Body of pancreas (tissue), 4 donors: ENCODE results near the gene DMD. TPM values are rescaled to one million over a fixed set of nuclear protein-coding genes. Genes with fewer than 3 reads are reported as not detected.

Experiments used
- ATAC-seq: fragments of 150-250 bp; one replicate; pipeline ENCODE4 v1.9.1; 2016
- DNase-seq, 4 donors: peaks; one replicate each; pipeline ENCODE4 v3.0.0-alpha.2; 2019
- H3K27ac ChIP-seq, 4 donors: fragments of 200-600 bp; sonication (generic); 1 replicate in 3 of 4; 2 replicates in 1 of 4; pipeline versions ENCODE4 v1.5.1 to v1.6.1; 2016 to 2019; ENCODE audit warnings: mild to moderate bottlenecking in 1 of 4, mixed read lengths in 1 of 4, moderate library complexity in 1 of 4
- H3K27me3 ChIP-seq, 2 donors: fragments of 200-600 bp; sonication (generic); one replicate each; pipeline ENCODE4 v1.6.0; 2016; ENCODE audit warnings: mild to moderate bottlenecking in 1 of 2
- H3K36me3 ChIP-seq, 2 donors: fragments of 200-600 bp; sonication (generic); replicated peaks in 1 of 2; 2 replicates each; pipeline ENCODE4 v1.5.1; 2016; ENCODE audit warnings: low read depth in 2 of 2; ENCODE audit not compliant: insufficient read depth in 1 of 2
- H3K4me1 ChIP-seq: fragments of 200-600 bp; sonication (generic); one replicate; pipeline ENCODE4 v1.6.0; 2016
- H3K4me3 ChIP-seq, 2 donors: fragments of 200-600 bp; sonication (generic); 1 replicate in 1 of 2; 2 replicates in 1 of 2; pipeline ENCODE4 v1.5.1; 2016 to 2019
- H3K9me3 ChIP-seq, 3 donors: fragments of 200-600 bp; sonication (generic); 1 replicate in 2 of 3; 2 replicates in 1 of 3; pipeline ENCODE4 v1.5.1; 2016
- POLR2A ChIP-seq, 3 donors: fragments of 450-650 bp; IDR thresholded peaks; one replicate each; pipeline ENCODE4 v1.6.1; 2016; ENCODE audit warnings: antibody characterized with exemption in 3 of 3, mild to moderate bottlenecking in 2 of 3
- WGBS, 2 donors: methylation state at CpG; one replicate each; pipeline ENCODE4 v1.1.5; 2017; 5-methylcytosine and 5-hydroxymethylcytosine counted together
- intact Hi-C: fragments of 100-400 bp; cut with DNase I; formaldehyde crosslinking; loops from one replicate; pipeline ENCODE4 v1.15.1; 2023
- total RNA-seq, 2 donors: library from RNA; depleted of rRNA; stranded (reverse); fragments of >200 nt; gene quantifications; one replicate each; pipeline ENCODE4 v1.1.0, GENCODE V29; 2016
- TF ChIP-seq, protein P1 (sequence below), 7 experiments: fragments of 450-650 bp in 4 of 7; fragments of 200-600 bp in 3 of 7; sonication (generic) in 3 of 7; IDR thresholded peaks; one replicate each; pipeline ENCODE4 v1.5.1; 2016 to 2019; ENCODE audit warnings: antibody characterized with exemption in 7 of 7

The DMD gene
- total RNA-seq, 2 donors from 2014 or later, result 28.5 to 38.6 TPM

DNA sequence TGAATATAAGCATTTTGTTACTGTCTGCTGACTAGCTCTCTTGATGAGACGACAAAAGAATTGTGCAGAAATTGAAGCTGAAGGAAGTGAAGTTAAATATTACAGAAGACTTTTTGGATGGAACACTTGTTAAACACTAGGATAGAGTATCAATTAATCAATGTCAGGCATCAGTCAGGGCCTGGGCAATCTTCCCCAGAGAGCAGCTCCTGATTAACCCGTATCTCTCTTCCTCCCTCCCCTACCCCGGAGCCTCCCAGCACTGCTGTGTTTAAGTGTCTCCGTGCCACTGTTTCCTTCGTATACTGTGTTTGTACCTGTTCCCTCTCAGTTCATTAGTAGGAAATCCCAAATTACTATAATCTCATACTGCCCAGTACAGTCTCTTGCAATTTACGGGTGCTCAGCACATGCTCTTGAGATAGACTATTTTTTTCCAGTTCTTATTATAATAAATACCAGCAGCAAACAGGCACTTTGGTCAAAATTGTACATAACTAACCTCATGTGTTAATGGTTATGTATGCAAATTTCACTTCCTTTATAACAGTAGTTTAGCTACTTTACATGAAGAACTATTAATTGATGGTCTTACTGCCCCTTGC is 1373.8 kb downstream of the DMD start:
- DNase-seq (no peak), ATAC-seq (no peak)
- Histone ChIP-seq H3K9me3 (no peaks in the 10 kb centered on the region), H3K4me3 (no peak overlapping the region), H3K27me3 (no peaks in the 10 kb centered on the region), H3K27ac (no peak overlapping the region), H3K4me1 (no peaks in the 10 kb centered on the region), H3K36me3 (no peaks in the 10 kb centered on the region)
- 48 to 51% methylated on average over 6 of the region's 6 CpGs for WGBS, 2 donors
- intact Hi-C loops, result no loop called here
- no peak for TF ChIP-seq POLR2A (IDR thresholded peaks at IDR 0.05)
- TF ChIP-seq, protein P1, sequence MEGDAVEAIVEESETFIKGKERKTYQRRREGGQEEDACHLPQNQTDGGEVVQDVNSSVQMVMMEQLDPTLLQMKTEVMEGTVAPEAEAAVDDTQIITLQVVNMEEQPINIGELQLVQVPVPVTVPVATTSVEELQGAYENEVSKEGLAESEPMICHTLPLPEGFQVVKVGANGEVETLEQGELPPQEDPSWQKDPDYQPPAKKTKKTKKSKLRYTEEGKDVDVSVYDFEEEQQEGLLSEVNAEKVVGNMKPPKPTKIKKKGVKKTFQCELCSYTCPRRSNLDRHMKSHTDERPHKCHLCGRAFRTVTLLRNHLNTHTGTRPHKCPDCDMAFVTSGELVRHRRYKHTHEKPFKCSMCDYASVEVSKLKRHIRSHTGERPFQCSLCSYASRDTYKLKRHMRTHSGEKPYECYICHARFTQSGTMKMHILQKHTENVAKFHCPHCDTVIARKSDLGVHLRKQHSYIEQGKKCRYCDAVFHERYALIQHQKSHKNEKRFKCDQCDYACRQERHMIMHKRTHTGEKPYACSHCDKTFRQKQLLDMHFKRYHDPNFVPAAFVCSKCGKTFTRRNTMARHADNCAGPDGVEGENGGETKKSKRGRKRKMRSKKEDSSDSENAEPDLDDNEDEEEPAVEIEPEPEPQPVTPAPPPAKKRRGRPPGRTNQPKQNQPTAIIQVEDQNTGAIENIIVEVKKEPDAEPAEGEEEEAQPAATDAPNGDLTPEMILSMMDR (IDR thresholded peaks at IDR 0.05), result no peak

DNA sequence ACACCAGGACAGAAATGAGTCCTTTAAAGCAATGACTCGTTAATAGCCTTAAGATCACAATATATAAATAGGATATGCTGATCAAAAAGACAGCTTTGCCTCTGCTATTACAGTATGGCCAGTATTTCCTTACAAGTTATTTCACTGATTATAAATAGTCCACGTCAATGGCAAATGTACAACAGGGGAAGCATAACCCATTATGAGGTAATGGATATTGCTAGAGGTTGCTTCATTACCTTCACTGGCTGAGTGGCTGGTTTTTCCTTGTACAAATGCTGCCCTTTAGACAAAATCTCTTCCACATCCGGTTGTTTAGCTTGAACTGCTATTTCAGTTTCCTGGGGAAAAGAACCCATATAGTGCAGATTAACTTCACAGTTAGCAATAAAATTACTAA is 1374.9 kb downstream of the DMD start:
- WGBS, 2 donors, result 56 to 61% methylated on average over 2 to 3 of the region's 3 CpGs
- DNase-seq, result no peak
- H3K9me3 ChIP-seq, result no peaks in the 10 kb centered on the region

DNA sequence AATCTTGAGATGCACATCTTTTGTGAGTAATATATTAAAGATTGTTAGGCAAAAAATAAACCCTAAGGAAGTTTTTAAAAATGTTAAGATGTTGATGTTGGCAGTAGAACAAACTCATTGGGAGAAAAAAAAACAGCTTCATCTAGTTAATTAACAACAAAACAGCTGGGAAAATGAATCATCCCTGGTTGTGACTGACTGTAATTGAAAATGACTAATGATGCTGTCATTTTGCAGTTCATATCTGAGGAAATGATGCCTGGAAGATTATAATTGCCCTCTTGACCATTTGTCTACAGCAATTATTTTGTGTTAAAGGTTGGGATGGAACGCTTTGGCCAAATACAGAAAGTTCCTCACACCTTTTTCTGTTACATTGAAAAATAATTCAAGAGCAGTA is 1379.1 kb downstream of the DMD start:
- Histone ChIP-seq H3K4me3 (no peak overlapping the region), H3K27ac (no peak overlapping the region), H3K27me3 (no peaks in the 10 kb centered on the region), H3K4me1 (no peaks in the 10 kb centered on the region), H3K9me3 (no peaks in the 10 kb centered on the region), H3K36me3 (no peaks in the 10 kb centered on the region)
- no peak for TF ChIP-seq POLR2A (IDR thresholded peaks at IDR 0.05)
- TF ChIP-seq, protein P1 (IDR thresholded peaks at IDR 0.05), result no peak
- no peak for DNase-seq
- intact Hi-C loops, result no loop called here
- WGBS, 2 donors, result 0% methylated on average over 1 of the region's 1 CpG
- ATAC-seq, result no peak

More for the DNA sequence above, 1374.9 kb downstream of the DMD start:
- H3K27me3 ChIP-seq, result no peaks in the 10 kb centered on the region
- no peaks in the 10 kb centered on the region for H3K36me3 ChIP-seq
- H3K4me3 ChIP-seq, result no peak overlapping the region
- ATAC-seq, result no peak
- intact Hi-C loops, result no loop called here
- no peak for TF ChIP-seq POLR2A (IDR thresholded peaks at IDR 0.05)
- TF ChIP-seq, protein P1 (IDR thresholded peaks at IDR 0.05), result no peak
- H3K4me1 ChIP-seq, result no peaks in the 10 kb centered on the region
- no peak overlapping the region for H3K27ac ChIP-seq

- H3K27me3 ChIP-seq, result no peaks in the 10 kb centered on the region
- no peak overlapping the region for H3K27ac ChIP-seq
- H3K4me3 ChIP-seq, result no peak overlapping the region
- intact Hi-C loops, result no loop called here
- H3K36me3 ChIP-seq, result no peaks in the 10 kb centered on the region
- H3K4me1 ChIP-seq, result no peaks in the 10 kb centered on the region
- ATAC-seq (no peak), DNase-seq (no peak)
- no peaks in the 10 kb centered on the region for H3K9me3 ChIP-seq
- WGBS, 2 donors, result 66 to 80% methylated on average over 6 to 7 of the region's 7 CpGs
- TF ChIP-seq, protein P1 (IDR thresholded peaks at IDR 0.05), result no peak
- TF ChIP-seq POLR2A (IDR thresholded peaks at IDR 0.05), result no peak
Observed at GRCh38 chrX:31820430-31821210, 1390.7 kb downstream of the DMD start.
